GM04503 (cell line): ENCODE measurements around the gene SPATA21.

Experiments used
- DNase-seq: peaks from one replicate; pipeline ENCODE4 v3.0.0-alpha.2; 2012; ENCODE audit warnings: low read depth

Gene SPATA21

DNA sequence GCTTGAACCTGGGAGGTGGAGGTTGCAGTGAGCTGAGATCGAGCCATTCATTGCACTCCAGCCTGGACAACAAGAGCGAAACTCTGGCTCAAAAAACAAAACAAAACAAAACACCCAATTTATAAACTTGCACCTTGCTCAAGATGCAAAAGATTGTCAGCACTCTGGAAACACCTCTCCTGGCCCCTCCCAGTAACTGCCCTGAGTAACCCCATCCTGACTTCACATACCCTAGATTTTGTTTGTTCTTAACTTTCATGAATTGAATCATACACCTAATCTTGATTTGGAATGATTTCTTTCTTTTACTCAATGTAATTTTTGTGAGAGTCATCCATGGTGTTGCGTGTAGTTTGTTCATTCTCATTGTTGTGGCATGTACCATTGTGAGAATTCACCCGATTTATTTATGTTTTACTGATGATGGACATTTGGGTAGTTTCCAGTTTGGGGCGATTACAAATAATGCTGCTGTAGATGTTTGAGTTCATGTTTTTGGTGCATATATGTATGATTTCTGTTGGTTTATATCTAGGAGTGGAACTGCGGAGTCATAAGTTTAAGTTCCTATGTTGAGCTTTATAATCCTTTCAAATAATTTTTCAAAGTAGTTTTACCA is 13.7 kb upstream of the SPATA21 start:
- DNase-seq: no peak

DNA sequence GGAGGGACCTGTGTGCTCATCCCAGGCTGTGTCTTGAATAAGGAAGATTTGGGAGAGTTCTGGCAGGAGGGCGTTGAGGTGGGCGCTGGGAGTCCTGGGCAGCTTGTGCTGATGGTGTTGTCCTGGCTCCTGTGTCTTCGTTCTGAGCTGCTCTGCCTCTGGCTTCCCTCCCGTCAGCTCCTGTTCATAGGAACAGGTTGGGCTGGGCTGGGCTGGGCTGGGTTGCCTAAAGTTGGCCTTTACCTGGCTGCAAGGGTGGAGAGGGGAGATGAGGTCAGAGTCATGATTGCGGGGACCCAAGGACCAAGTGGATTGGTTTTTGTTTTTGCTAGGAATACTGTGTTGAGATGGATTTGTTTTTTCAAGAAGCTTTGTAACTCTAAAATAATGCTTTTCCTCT is 12.4 kb upstream of the SPATA21 start:
- no peak for DNase-seq

GRCh38 chr1:16449065-16449464 is 11.8 kb upstream of the SPATA21 start:
- no peak for DNase-seq

DNA sequence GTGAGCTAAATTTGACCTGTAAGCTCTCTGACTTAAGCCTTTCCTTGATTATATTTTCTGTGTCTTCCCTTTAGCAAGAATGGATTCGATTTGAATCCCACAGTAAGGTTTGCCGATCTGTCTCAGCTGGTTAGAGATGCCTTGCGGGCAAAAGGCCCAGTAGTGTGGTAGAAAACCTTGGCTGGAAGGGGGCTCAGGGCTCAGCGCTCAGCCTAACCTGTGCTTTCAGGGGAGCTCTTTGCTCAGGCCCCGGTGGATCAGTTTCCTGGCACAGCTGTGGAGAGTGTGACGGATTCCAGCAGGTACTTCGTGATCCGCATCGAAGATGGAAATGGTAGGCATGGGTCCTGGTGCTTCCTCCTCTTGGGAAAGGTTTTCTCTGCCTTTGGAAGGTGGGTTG is 10.4 kb upstream of the SPATA21 start:
- no peak for DNase-seq

DNA sequence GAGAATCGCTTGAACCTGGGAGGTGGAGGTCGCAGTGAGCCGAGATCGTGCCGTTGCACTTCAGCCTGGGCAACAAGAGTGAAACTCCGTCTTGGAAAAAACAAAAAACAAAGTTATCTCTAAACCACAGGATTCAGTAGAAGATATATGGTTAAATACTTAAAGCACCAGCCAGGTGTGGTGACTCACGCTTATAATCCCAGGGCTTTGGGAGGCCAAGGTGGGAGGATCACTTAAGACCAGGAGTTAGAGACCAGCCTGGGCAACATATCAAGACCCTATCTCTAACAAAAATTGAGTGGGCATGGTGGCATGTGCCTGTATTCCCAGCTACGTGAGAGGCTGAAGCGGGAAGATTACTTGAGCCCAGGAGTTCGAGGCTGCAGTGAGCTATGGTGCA is 8.9 kb upstream of the SPATA21 start:
- DNase-seq: no peak

DNA sequence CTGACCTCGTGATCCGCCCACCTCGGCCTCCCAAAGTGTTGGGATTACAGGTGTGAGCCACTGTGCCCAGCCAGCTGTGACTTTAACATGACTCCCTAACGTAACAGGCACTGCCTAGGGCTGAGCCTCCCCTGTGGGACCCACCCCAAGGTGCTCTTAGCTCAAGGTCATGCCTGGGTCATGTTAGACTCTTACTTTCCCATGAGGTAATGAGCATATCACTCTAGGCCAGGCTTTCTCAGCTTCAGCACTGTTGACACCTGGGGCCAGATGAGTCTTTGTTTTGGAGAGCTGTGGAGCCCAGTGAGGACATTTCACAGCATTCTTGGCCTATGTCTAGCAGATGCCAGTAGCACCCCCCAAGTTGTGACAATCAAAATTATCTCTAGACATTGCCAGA is 7.8 kb upstream of the SPATA21 start:
- no peak for DNase-seq

- no peak for DNase-seq
These were observed 6.9 kb upstream of the SPATA21 start for GRCh38 chr1:16443975-16444770.

DNA sequence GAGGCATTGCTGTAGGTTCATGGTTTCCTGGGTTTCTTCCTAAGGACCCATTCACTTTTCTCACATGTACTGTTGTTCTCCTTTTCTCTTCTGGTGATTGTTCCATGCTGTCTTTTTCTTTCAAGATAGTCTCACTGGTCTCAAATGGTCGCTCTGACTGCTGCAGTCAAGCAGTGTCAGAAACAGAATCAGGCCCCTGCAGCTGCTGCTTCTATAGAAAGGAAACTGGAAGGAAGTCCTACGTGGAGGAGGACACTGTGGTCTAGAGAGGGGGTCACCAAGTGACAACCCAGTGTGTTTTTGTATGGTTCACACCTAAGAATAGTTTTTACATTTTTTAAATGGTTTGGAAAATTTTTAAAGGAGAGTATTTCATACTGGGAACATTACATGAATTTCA is 5.7 kb upstream of the SPATA21 start:
- no peak for DNase-seq

DNA sequence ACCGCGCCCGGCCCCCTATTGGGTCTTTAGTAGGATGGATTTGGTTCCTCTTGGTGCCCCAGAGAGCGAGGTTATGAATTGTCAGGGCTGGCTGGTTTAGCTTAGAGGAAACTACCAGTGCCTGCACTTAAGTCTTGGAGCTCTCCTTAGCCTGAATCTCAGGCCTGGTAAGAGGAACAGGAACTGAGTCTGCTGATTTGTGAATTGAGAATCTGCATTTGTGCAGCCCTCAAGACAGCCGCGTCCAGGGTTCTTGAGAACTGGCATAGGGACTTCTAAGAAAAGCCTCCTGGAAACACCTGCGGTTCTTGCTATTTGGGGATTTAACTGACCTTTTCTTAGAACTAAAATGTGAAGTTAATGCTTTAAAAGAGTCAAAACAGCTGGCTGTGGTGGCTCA is 5.0 kb upstream of the SPATA21 start:
- no peak for DNase-seq

DNA sequence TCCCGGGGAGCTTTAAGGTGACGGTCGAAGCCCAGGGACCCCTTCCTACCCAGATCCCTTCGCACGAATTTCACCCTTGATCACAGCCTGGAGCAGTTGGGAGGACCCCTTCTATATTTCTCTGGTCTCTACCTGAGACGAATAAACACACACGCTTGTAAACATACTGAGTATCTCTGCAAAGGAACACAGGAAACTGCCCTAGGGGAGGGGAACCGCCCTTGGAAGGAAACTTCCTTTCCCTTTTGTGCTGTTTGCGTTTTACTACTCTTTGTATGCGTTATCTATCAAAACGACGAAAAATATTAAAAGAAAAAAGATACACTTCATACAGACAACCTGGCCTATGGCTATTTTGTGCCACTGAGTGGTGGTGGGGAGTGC is 4.0 kb upstream of the SPATA21 start:
- DNase-seq: peak; percentile 10

GRCh38 chr1:16440470-16441281 is 3.5 kb upstream of the SPATA21 start, which contains the start of gene NECAP2:
TSS of gene NECAP2 (plus strand) at chr1:16440724. CDS start at chr1:16440762, 38 bp downstream.
- DNase-seq: peak; percentile 39

DNA sequence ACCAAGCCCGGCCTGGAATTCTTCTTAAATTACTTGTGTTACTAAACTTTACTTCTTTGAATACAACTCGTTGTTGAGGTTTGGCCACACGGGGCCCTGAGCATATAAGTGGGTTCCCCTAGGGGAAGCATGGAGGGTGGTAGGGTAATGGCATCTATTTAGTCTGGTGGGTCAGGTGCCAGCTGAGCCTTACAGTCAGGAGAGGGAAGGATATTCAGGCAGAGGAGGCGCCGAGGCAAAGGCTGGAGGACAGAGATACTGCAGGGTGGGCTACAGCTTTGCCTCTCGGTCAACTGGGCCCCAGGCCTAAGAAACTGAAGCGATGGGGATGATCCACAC is 2.9 kb upstream of the SPATA21 start:
- no peak for DNase-seq

- no peak for DNase-seq
These were observed 1.7 kb upstream of the SPATA21 start for GRCh38 chr1:16438924-16439323.

DNA sequence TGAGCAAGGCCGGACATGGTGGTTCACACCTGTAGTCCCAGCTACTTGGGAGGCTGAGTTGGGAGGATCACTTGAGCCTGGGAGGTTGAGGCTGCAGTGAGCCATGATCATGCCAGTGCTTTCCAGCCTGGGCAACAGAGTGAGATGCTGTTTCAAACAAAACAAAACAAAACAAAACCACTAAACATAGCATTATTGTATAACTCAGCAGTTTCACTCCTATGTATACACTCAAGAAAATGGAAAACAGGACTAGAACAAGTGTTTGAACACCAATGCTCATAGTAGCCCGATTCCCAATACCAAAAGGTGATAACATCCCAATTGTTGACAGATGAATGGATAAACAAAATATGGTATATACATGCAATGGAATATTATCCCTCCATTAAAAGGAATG is 1.3 kb upstream of the SPATA21 start:
- no peak for DNase-seq

- DNase-seq: no peak
These were observed 2.7 kb downstream of the SPATA21 start for GRCh38 chr1:16434501-16434900.

GRCh38 chr1:16434007-16434406 is 3.2 kb downstream of the SPATA21 start:
- DNase-seq: no peak

GRCh38 chr1:16433030-16433429 is 4.2 kb downstream of the SPATA21 start:
- no peak for DNase-seq

DNA sequence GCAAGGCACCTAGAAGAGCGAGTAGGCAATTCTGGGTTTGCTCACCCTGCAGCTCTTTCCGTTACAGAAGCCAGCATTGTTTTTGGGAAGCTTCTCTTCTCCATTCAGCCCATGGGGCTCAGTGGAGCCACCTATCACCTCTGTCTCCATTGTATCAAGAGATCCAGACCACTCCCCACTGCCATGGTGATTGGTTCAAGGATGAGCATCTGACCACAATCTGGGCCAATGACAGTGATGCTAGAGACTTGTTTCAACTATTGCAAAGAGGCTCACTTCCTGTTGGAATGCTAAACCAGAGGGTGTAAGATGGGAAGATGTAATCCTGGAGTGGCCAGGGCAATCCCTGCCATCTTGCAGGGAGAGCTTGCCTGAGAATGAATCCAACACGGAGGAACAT is 6.6 kb downstream of the SPATA21 start:
- no peak for DNase-seq

- no peak for DNase-seq
These were observed 11.8 kb downstream of the SPATA21 start for GRCh38 chr1:16425125-16426025.

GRCh38 chr1:16422041-16422440 is 15.2 kb downstream of the SPATA21 start:
- no peak for DNase-seq

- DNase-seq: no peak
These were observed 16.0 kb downstream of the SPATA21 start for GRCh38 chr1:16421201-16421600.
